Measurements from ENCODE around the gene GFRAL. TPM values are rescaled to one million over a fixed set of nuclear protein-coding genes. Genes with fewer than 3 reads are reported as not detected.
"Not testable (repeated sequence)": the region's sequence is repeated elsewhere in the genome, so short reads cannot be mapped to it uniquely, and the experiment has no call there.

GFRAL gene
- not detected for total RNA-seq

- ATAC-seq: no peak
These were observed at the start of gene GFRAL for GRCh38 chr6:55327169-55327568. Gene GFRAL (plus strand): TSS chr6:55327469. CDS start chr6:55327555, 86 bp downstream.

DNA sequence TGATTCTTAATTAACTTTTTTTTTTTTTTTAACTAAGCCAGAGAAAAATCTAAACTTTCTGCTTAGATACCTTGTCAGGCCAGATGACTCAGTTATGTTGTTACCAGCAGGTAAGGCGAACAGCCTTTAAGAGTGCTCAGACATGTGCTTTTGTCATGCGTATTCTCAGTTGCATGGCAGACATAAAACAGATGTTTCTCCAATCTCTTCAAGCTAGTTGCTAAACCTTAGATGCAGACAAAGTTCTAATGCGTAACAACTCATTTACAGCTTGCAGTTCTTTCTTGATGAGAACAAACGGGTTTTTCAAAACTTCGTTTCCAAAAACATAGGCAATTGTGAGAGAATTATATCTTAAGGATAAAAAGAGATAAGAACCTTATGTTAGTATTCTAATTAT is 49.6 kb upstream of the GFRAL start:
- ATAC-seq: no peak

GRCh38 chr6:55281215-55281614 is 46.1 kb upstream of the GFRAL start:
- no peak for ATAC-seq

- ATAC-seq: no peak
These were observed 45.2 kb upstream of the GFRAL start for GRCh38 chr6:55282115-55282514.

- ATAC-seq: no peak
These were observed 40.4 kb upstream of the GFRAL start for GRCh38 chr6:55286824-55287223.

- ATAC-seq: no peak
These were observed 36.5 kb upstream of the GFRAL start for GRCh38 chr6:55290736-55291135.

DNA sequence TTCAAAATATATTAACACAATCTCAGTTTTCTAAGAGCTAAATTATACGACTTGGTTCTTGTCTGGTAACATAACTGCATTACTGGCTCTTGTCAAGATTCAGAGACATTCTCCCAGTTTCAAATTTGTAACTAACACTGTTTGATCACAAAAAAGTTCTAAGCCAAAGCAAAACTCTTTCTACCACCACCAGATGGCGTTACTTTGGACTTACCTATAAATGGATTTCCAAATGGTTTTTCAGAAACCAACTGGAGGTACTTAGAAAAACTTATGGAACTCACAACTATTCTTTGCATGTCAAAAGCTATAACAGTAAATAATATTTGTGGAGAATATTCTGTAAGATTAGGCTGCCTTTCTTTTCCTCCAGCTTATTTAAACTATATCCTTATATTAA is 34.2 kb upstream of the GFRAL start:
- no peak for ATAC-seq

- ATAC-seq: not testable (repeated sequence)
These were observed 30.1 kb upstream of the GFRAL start for GRCh38 chr6:55297214-55297613.

GRCh38 chr6:55299286-55299985 is 27.8 kb upstream of the GFRAL start:
- no peak for ATAC-seq

DNA sequence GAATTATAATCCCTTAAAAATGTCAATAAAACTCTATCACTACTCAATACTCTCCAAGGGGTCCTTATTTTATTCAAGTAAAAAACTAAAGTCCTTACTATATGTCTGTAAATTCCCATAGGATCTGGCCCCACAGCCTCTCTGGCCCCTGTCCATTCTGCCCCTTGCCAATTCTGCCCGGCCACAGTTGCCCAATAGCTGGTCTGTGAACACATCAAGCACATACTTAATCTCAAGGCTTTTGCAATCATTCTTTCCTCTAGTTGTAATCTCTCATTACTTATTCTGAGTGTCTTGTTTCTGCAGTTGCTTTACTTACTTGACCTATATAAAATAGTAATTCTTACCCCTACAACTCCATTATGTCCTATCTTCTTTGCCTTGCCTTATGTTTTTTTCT is 22.5 kb upstream of the GFRAL start:
- no peak for ATAC-seq

DNA sequence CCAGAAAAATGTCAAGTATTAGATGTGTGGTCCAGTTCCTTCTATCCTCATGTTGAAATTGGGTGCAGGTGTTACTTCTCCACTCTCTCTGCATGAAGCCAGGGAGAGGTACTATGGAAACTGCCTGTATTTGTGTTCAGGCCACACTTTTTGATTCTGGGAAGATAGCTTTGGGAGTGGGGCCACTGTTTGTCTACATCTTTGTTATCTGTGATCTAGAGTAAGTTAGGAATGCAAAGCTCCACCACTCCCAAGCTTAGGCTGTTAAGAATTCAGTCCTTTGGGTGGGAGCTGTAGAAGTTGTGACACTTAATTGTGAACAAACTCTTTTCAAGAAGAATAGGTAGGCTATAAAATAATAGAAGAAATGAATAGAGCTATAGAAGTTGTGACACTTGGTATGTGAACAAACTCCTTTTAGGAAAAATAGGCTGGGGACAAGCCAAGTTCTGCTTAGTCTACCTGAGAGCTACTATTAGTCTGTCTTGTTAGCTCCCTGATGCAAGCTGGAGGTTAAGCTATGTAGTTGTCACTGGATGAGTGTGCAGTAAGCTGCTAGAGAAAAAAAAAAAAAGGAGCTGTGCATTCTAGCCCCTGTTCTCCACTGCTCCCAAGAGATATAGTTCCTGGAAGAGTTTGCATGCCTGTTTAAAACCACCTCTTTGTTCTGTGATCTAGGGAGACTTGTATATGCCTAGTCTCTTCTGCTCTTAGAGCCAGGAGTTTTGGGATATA is 7.1 kb upstream of the GFRAL start:
- no peak for ATAC-seq

DNA sequence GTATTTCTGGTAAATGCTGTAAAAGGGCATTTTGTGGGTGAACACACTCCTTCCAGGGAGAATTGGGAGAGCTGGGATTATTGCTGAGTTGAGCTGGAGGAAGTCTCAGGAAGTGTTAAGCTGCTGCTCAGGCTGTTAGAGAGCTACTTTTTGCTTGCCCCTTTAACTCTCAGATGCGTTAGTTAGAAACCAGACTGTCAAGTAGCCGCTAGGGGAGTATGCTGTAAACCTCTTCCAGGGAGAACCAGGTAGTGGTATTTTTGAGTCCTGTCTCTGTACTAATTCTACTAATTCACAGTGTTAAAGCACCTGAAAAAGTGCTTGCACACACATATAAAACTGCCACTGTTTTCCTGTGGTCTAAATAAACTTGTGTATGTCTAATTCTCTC is 6.6 kb upstream of the GFRAL start:
- no peak for ATAC-seq

- ATAC-seq: no peak
These were observed 49.9 kb downstream of the GFRAL start for GRCh38 chr6:55377150-55377549.

GRCh38 chr6:55379471-55379870 is 52.2 kb downstream of the GFRAL start:
- no peak for ATAC-seq

DNA sequence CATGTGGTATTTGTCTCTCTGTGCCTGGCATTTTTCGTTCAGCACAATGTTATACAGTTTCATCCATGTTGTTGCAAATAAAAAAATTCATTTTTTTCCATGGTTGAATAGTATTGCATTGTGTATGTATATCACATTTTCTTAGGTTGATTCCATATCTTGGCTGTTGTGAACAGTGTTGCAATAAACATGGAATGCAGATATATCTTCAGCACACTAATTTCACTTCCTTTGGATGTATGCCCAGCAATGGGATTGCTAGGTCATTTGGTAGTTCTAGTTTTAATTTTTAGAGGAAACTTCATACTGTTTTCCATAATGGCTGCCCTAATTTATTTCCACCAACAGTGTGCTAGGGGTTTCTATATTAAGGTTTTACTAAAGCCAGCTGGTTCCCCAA is 52.6 kb downstream of the GFRAL start:
- ATAC-seq: no peak

DNA sequence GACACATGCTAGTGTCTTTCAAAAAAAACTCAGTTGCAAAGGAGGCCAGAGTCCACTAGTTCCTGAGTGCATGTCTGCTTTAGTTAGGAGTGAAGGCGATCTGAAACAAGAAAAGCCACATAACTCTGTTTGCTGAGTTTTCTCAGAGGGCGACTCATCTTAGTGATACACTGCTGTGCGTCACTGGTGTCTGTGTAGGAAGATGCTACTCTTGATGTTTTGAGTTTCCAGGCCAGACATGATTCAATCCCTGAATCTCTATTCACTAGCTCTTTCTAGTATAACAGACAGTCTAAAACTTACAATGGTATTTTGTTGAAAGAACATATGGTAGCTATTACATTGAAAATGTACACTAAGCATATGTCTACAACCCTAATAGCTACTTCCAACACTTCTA is 60.9 kb downstream of the GFRAL start:
- ATAC-seq: no peak

DNA sequence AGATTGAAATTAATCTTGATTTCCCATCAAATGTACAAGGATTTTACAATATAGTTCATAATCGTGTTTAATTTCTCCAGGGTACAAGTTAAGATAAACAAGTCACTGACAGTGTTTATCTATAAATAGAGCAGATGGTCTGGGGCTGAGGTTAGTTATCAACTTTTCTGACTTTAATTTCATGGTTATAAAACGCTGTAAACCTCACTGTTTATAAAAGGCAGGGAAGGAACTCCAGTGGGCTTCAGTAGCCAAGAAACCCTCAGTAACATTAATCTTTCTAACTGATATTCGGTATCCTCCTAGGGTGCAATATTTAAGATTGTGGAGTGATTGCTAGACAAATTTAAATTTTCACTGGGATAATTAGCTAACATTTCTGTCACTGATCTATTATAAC is 68.6 kb downstream of the GFRAL start:
- no peak for ATAC-seq

GRCh38 chr6:55397986-55398385 is 70.7 kb downstream of the GFRAL start:
- no peak for ATAC-seq

DNA sequence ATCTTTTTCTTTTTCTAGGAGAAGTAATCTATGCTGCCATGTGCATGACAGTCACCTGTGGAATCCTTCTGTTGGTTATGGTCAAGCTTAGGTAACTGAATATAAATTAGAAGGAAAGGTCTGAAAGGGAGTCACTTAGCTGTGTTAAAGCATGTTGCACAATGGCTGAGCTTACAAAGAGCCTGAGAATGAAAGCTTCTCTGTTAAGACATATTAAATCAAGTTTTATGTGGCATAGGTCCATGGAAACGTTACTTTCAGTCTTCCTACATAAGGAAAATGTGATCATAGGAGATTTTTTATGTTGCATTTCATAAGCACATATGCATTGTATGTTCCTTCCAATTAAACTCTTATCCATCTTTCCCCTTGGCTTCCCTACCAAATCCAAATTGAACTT is 72.1 kb downstream of the GFRAL start:
- ATAC-seq: no peak

DNA sequence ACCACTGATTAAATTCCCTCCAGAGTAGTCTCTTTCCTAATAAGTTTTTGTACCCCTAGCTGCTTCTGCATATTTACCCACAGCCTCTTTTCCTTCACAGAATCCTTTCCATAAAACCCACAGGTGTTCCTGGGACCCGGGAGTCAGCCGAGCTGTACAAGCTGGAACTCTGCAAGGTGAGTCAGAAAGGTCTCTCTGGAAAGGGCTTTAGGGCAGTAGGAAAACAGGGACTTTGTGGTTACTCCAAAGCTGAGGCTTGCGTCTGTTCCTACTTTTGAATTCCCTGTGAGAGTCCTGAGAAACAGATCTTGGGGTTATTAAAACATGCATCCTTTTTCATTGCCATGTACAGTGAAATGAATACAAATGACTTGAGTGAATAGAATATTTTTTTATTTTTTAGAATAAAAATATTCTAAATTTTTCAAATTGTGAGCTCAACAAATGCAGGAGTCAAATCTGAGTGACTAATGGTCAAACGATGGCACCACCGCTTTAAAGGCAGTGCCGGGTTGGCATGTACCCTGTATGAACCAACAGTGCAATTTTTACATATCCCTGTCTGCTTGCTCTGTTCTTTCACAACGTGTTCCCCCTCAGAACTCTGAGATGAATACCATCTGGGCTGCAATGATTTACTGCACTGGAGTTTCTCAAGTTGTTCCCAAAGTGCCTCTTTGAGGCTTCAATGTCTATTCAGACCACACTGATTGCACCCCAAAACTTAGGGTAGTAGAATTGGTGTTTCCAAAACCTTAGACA is 78.4 kb downstream of the GFRAL start:
- ATAC-seq: no peak

DNA sequence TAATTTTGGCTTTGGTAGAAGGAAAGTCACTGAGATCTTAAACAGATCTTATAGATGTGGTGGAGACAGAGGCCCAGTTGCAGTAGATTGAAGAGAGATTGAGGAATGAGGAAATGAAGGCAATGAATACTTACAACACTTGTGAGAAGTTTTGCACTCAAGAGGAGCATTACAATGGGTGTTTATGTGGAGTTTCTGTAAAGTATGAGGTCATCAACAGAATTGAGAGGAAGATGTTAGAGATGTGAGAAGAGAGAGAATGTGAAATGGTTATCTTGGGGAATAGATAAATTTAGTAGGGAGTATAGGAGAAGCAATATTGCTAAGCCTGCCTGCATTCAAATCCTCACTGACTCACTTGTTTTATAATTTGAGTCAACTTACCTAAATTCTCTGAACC is 83.4 kb downstream of the GFRAL start:
- no peak for ATAC-seq

DNA sequence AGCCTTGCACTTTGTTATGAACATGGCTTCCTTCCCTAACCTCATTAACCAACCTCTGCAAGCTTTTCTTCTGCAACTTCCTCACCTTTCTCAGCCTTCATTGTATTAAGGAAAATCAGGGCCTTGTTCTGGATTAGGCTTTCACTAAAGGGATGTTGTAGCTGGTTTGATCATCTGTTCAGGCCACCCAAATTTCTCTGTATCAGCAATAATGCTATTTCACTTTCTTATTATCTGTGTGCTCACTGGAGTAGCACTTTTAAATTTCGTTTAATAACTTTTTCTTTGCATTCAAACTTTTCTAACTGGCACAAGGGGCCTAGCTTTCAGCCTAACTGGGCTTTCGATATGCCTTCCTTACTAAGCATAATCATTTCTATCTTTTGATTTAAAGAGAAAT is 96.7 kb downstream of the GFRAL start:
- ATAC-seq: no peak

GRCh38 chr6:55433446-55434130 is 106.3 kb downstream of the GFRAL start:
- no peak for ATAC-seq
